GM06990 (cell line): ENCODE measurements around the gene FRRS1L.

Source experiments
- DNase-seq: peaks from one replicate; pipeline ENCODE4 v3.0.0-alpha.2; 2011; ENCODE audit not compliant: insufficient read length; ENCODE audit errors: extremely low read depth
- H3K27me3 ChIP-seq: replicated peaks from 2 replicates; pipeline ENCODE4 v1.6.0; 2011; ENCODE audit warnings: low read length; ENCODE audit not compliant: control insufficient read depth, insufficient read depth
- H3K36me3 ChIP-seq: 2 replicates; pipeline ENCODE4 v1.5.1; 2011; ENCODE audit warnings: low read length; ENCODE audit not compliant: control insufficient read depth, insufficient read depth
- H3K4me3 ChIP-seq: replicated peaks from 2 replicates; pipeline ENCODE4 v1.5.1; 2011; ENCODE audit warnings: low read depth, mild to moderate bottlenecking, control low read depth, low read length
- CTCF ChIP-seq: IDR thresholded peaks from 2 replicates; pipeline ENCODE4 v1.5.1; 2011; ENCODE audit warnings: low read length, control low read depth, mild to moderate bottlenecking, inconsistent platforms; ENCODE audit not compliant: insufficient read depth, poor library complexity, severe bottlenecking

Gene FRRS1L

GRCh38 chr9:109083141-109083540, 83.9 kb downstream of the FRRS1L start:
- no peak overlapping the region for H3K4me3 ChIP-seq
- H3K27me3 ChIP-seq: no peaks in the 10 kb centered on the region
- no peak for DNase-seq
- no peak for TF ChIP-seq CTCF
- no peaks in the 10 kb centered on the region; the same call in 1 of the 2 replicates for H3K36me3 ChIP-seq

GRCh38 chr9:109082091-109082620, 84.9 kb downstream of the FRRS1L start:
- Histone ChIP-seq H3K4me3 (no peak overlapping the region), H3K36me3 (no peaks in the 10 kb centered on the region; the same call in 1 of the 2 replicates), H3K27me3 (no peaks in the 10 kb centered on the region)
- DNase-seq: no peak
- no peak for TF ChIP-seq CTCF
